ENCODE data around the gene SH3PXD2A. TPM values are rescaled to one million over a fixed set of nuclear protein-coding genes. Genes with fewer than 3 reads are reported as not detected.

SH3PXD2A gene
- total and polyA plus RNA-seq, 2 donors (not counting 1 experiment from before 2014, with no cell fraction given) = 3.2 to 33.5 TPM

GRCh38 chr10:103637927-103638557 lies 217.3 kb downstream of the SH3PXD2A start:
- H3K27me3 Mint-ChIP-seq = no peaks in the 10 kb centered on the region
- no peaks in the 10 kb centered on the region for H3K79me2 ChIP-seq (ENCODE audit: control insufficient read depth, insufficient read depth, low read length)
- ATAC-seq (ENCODE audit: low read depth) (no peak), DNase-seq (no peak)
- H3K27ac Mint-ChIP-seq = no peak overlapping the region
- H3K4me3 ChIP-seq (ENCODE audit: control extremely low read depth in 1 of 5, extremely low read depth in 1 of 5, insufficient read depth in 1 of 5, low read depth in 2 of 5, low read length in 4 of 5) = no peak overlapping the region
- H3K4me1 Mint-ChIP-seq = no peaks in the 10 kb centered on the region
- H3K9me3 ChIP-seq (ENCODE audit: control extremely low read depth in 1 of 3, control insufficient read depth in 2 of 3, insufficient read depth in 1 of 3, low read length in 2 of 3) = no peaks in the 10 kb centered on the region
- H3K4me1 ChIP-seq (ENCODE audit: control insufficient read depth in 2 of 2, insufficient read depth in 2 of 2, low read length in 2 of 2) = no peaks in the 10 kb centered on the region
- no peak overlapping the region for H3K9ac ChIP-seq (ENCODE audit: low read length)
- H3K27me3 ChIP-seq (replicated peaks in 1 of 4; ENCODE audit: control extremely low read depth in 1 of 4, control insufficient read depth in 3 of 4, insufficient read depth in 4 of 4, low read length in 3 of 4) = no peaks in the 10 kb centered on the region
- no peak overlapping the region for H3K27ac ChIP-seq (ENCODE audit: low read length in 2 of 2)
- peaks cover 6% of the 10 kb centered on the region for H4K20me1 ChIP-seq (ENCODE audit: control insufficient read depth, insufficient read depth, low read length, poor library complexity, severe bottlenecking)
- ChIA-PET CTCF (no interaction called here), POLR2A (no interaction called here)
- no peak overlapping the region for H2AFZ ChIP-seq (ENCODE audit: insufficient read depth, low read depth, low read length, poor library complexity, severe bottlenecking)
- intact Hi-C loops (cut with micrococcal nuclease) = no loop called here
- no peaks in the 10 kb centered on the region for H3K36me3 ChIP-seq (replicated peaks in 1 of 2; ENCODE audit: control extremely low read depth in 1 of 2, control insufficient read depth in 1 of 2, extremely low read depth in 1 of 2, insufficient read depth in 2 of 2, low read length in 1 of 2)
- H3K9me3 Mint-ChIP-seq (ENCODE audit: insufficient read depth) = no peaks in the 10 kb centered on the region
- TF ChIP-seq CTCF (IDR thresholded peaks at IDR 0.05) (no peak), EZH2 (IDR thresholded peaks at IDR 0.05; ENCODE audit: borderline replicate concordance, insufficient read depth, low read depth, low read length, poor library complexity, severe bottlenecking) (no peak)
- H3K4me2 ChIP-seq (replicated peaks; ENCODE audit: low read depth, low read length, poor library complexity, severe bottlenecking) = no peak overlapping the region
- WGBS (ENCODE audit: insufficient coverage) = 96% methylated on average over 19 of the region's 19 CpGs
- H3K4me3 Mint-ChIP-seq = no peak overlapping the region

GRCh38 chr10:103637011-103637410 lies 218.4 kb downstream of the SH3PXD2A start:
- H3K27ac Mint-ChIP-seq = no peak overlapping the region
- Histone ChIP-seq H3K9me3 (ENCODE audit: control extremely low read depth in 1 of 3, control insufficient read depth in 2 of 3, insufficient read depth in 1 of 3, low read length in 2 of 3) (no peaks in the 10 kb centered on the region), H3K4me1 (ENCODE audit: control insufficient read depth in 2 of 2, insufficient read depth in 2 of 2, low read length in 2 of 2) (no peaks in the 10 kb centered on the region), H3K4me3 (ENCODE audit: control extremely low read depth in 1 of 5, extremely low read depth in 1 of 5, insufficient read depth in 1 of 5, low read depth in 2 of 5, low read length in 4 of 5) (no peak overlapping the region), H3K27me3 (replicated peaks in 1 of 4; ENCODE audit: control extremely low read depth in 1 of 4, control insufficient read depth in 3 of 4, insufficient read depth in 4 of 4, low read length in 3 of 4) (no peaks in the 10 kb centered on the region), H3K27ac (ENCODE audit: low read length in 2 of 2) (no peak overlapping the region), H3K36me3 (replicated peaks in 1 of 2; ENCODE audit: control extremely low read depth in 1 of 2, control insufficient read depth in 1 of 2, extremely low read depth in 1 of 2, insufficient read depth in 2 of 2, low read length in 1 of 2) (no peaks in the 10 kb centered on the region), H2AFZ (ENCODE audit: insufficient read depth, low read depth, low read length, poor library complexity, severe bottlenecking) (no peak overlapping the region), H3K79me2 (ENCODE audit: control insufficient read depth, insufficient read depth, low read length) (no peaks in the 10 kb centered on the region), H3K4me2 (replicated peaks; ENCODE audit: low read depth, low read length, poor library complexity, severe bottlenecking) (no peak overlapping the region), H3K9ac (ENCODE audit: low read length) (no peak overlapping the region), H4K20me1 (ENCODE audit: control insufficient read depth, insufficient read depth, low read length, poor library complexity, severe bottlenecking) (peaks cover 6% of the 10 kb centered on the region)
- 98% methylated on average over 10 of the region's 10 CpGs for WGBS (ENCODE audit: insufficient coverage)
- no peaks in the 10 kb centered on the region for H3K27me3 Mint-ChIP-seq
- POLR2A ChIA-PET = interaction anchor here (0.6 kb wide), 1 partner anchor 53 kb away, joined by 7 read pairs; no protein-coding TSS in a partner anchor
- intact Hi-C loops (cut with micrococcal nuclease) = no loop called here
- no peak for DNase-seq
- no peak for ATAC-seq (ENCODE audit: low read depth)
- H3K4me3 Mint-ChIP-seq = no peak overlapping the region
- CTCF ChIA-PET = interaction anchor here (2.4 kb wide), 1 partner anchor 49 kb away, joined by 6 read pairs; no protein-coding TSS in a partner anchor
- TF ChIP-seq CTCF (IDR thresholded peaks at IDR 0.05) (no peak), EZH2 (IDR thresholded peaks at IDR 0.05; ENCODE audit: borderline replicate concordance, insufficient read depth, low read depth, low read length, poor library complexity, severe bottlenecking) (no peak)
- H3K9me3 Mint-ChIP-seq (ENCODE audit: insufficient read depth) = no peaks in the 10 kb centered on the region
- H3K4me1 Mint-ChIP-seq = no peaks in the 10 kb centered on the region
